ENCODE data around the gene GAPDHS.

The GAPDHS gene

GRCh38 chr19:35539850-35540249, 6.6 kb downstream of the GAPDHS start:
- DNase-seq (ENCODE audit: low read depth in 2 of 2), result no peak

DNA sequence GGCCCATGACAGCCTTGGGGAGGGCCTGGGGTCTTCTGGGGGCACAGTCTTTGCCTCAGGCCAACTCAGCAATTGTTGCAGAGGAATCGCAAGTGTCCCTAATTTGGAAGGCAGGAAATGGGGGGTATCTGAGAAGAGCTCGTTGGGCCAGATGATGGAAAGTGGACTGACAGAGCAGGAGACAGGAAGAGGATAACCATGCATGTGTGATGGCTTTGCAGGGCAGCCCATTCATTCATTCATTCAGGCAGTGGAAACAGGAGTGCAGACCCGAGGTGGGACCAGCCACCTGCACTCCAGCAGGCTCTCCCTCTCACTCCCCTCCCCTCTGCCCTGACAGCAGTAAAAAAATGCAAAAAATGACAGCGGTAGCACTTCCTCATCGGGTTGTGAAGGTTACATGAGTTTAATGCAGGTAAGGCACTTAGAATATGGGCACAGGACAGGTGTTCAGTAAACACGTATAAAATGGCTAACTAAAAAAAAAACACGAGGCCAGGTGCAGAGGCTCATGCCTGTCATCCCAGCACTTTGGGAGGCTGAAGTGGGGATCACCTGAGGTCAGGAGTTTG, 7.2 kb downstream of the GAPDHS start:
- no peak for DNase-seq (ENCODE audit: low read depth in 2 of 2)

GRCh38 chr19:35542209-35542608, 9.0 kb downstream of the GAPDHS start:
- no peak for DNase-seq (ENCODE audit: low read depth in 2 of 2)

- no peak for DNase-seq (ENCODE audit: low read depth in 2 of 2)
These were observed 10.2 kb downstream of the GAPDHS start for GRCh38 chr19:35543280-35544109.

DNA sequence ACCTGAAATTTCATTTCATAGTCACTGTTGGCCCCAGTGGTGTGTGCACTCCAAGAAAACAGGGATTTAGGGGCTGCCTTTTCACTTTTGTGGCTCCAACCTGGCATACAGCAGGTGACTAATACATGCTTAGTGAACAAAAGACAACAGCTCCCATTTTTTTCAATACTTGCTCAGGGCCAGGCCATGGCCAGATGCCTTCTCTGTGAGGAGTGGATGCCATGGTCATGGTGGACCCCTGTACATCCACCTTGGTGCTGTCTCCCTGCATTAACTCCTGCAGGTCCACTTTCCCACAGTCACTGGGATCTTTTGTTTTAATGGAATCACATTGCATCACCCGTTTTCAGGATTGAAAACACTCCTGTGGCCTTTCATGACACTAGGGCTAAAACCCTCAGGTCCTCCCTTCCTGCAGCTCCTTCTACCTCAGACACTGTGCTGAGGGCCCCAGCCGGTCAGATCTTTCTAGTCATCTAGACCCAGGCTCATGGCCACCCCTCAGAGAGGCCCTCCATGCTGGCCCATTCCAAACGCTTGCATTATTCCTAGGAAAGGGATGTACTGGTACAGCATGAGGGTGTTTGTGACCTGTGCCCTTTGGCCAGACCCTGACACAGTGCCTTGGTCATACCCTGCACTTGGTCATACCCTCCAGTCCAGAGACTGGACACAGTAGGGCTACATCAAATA, 11.0 kb downstream of the GAPDHS start:
- DNase-seq (ENCODE audit: low read depth in 2 of 2), result no peak

DNA sequence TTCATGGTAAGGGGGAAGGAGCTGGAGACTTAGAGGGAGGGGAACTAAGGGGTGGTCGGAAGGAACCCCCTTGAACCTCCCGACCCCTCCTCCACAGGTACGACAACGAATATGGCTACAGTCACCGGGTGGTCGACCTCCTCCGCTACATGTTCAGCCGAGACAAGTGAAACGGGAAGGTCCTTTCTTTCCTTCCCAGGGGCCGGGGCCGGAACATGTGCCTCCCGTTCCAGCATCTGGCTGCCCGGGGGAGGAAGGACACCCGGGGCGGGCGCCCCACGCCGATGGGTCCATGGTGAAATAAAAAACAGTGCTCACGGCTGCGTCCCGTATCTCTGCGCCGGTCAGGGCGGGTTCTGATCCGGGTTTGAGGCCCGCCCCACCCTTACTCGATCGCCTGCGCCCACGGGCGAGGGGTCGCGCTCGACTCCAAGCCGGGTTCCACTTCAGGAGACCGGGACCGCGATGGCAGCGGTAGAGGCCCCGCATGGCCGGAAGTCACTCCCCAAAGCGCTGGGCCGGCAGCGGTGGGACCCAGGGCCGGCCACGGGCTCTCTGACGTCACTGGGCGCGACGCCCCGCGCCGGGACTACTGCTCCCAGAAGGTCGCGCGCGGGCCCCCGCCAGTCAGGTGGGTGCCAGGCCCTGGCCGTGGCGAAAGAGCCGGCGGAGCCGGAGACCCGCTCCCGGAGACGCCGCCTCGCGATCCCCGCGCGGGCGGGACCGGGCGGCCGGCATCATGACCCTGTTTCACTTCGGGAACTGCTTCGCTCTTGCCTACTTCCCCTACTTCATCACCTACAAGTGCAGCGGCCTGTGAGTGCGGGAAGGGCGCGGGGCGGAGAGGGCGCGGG, 12.0 kb downstream of the GAPDHS start, which contains the start of gene TMEM147:
Gene TMEM147 (plus strand): TSS at position 626 of the 854 bp plus-strand sequence. CDS start 114 bp downstream, at position 740.
- DNase-seq (ENCODE audit: low read depth in 2 of 2), result peak; percentile 81 to 85

GRCh38 chr19:35545855-35546381, 12.7 kb downstream of the GAPDHS start:
- peak; percentile 52 to 65 for DNase-seq (ENCODE audit: low read depth in 2 of 2)

DNA sequence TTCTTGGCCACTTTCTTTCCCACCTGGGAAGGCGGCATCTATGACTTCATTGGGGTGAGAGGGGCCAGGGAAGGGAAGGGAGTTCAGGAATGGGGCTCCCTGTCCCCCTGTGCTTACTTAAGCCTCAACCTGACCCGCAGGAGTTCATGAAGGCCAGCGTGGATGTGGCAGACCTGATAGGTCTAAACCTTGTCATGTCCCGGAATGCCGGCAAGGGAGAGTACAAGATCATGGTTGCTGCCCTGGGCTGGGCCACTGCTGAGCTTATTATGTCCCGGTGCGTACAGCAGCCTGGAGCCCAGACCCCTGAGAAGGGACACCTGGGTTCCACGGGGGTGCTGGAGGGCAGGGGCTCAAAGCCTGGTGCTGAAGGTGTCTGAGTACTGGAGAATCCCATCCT, 13.3 kb downstream of the GAPDHS start:
- no peak for DNase-seq (ENCODE audit: low read depth in 2 of 2)

DNA sequence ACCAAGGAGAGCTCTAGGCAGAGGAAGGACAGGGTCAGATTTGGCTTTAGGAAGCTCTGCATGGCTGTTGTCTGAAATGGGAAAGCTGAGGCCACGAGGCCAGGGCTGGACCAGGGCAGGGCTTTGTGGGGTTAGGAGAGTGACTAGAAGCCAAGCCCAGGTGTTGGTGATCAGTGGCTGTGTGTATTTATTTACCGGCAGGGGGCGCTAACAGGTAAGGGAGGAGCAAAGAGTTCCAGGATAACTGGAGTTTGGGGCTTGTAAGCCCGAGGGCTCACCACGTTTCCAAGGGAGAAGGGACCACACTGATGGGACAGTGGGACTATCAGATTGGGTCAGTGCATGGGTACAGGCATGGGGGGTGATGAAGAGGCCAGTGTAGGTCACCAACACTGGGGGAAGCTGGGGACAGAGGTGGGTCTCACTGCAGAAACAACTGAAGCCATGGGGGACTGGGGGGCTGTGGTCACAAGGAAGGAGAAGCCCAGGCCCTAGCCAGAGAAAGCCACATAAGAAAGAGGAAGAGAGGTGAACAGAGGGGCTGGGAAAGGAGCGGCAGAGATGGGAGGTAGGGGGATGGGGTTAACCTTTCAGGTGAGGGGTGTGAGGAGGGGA, 16.0 kb downstream of the GAPDHS start:
- DNase-seq (ENCODE audit: low read depth in 2 of 2), result peak; percentile 29 to 45

- no peak for DNase-seq (ENCODE audit: low read depth in 2 of 2)
These were observed 16.7 kb downstream of the GAPDHS start for GRCh38 chr19:35549879-35550523.

DNA sequence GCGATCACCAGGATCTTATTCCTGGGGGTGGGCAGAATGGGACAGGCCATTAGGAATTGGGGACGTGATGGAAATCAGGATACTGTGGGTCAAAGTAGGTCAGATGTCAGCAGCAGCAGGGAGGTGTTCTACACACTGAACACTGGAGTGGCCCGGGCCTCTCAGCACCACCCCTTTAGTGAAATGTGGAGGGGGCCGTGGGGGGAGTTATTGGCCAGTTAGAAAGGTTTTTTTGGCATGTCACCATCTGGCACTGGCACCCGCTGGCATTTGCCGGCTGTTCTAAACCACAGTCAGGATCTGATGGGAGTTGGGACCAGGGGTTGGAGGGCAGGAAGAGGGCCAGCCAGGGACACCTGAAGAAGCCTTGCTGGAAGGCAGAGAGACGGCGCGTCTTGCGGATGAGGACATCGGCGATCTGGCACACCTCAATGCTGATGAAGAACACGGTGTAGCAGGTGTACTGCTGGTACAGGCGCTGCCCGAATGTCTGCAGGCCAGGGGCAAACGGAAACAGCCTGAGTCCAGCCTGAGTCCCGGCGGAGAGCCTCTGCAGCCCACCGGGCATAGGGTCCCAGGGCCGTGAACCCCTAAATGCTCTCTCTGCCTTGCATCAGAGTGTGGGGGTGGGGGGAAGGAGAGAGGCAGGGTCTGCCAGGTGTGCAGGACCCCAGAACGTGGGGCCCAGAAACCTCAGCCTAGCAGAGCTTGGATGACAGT, 18.0 kb downstream of the GAPDHS start:
- DNase-seq (ENCODE audit: low read depth in 2 of 2), result no peak

DNA sequence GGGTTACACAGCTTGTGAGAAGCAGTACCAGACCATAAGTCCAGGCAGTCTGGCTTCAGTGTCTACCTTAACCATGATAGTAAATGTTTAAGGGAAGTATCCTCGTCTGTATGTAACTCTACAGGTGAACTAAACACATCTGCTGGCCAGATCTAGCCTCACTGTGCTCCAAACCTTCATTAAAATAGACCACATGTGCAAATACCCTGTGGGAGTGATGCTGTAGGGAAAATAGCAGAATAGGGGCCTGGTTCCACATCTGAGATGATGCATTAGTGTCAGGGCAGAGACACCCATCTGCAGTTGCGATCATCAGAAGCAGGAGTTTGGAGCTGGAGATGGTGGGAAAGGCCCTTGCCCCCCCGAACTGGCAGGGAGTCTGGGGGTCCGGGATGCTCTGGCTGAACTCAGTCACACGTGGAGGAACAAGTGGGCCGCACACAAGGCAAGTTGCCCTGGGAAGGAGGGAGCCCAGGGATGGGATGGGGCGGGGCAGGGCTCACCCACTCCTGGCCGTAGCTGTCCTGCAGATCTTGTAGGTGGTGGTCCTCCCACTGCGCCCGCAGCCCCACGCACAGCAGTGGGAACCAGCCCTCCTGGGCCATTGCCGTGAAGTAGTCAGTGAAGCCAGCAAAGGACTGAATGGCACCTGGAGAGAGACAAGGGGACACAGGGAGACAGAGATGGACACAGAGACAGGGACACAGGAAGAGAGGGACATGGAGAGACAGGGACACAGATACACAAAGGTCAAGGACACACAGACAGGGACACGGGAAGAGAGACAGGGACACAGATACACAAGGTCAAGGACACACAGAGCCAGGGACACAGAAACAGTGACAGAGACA, 19.5 kb downstream of the GAPDHS start:
- no peak for DNase-seq (ENCODE audit: low read depth in 2 of 2)

- no peak for DNase-seq (ENCODE audit: low read depth in 2 of 2)
These were observed 20.2 kb downstream of the GAPDHS start for GRCh38 chr19:35553385-35554000.

- DNase-seq (ENCODE audit: low read depth in 2 of 2), result no peak
These were observed 20.8 kb downstream of the GAPDHS start for GRCh38 chr19:35554076-35554475.

DNA sequence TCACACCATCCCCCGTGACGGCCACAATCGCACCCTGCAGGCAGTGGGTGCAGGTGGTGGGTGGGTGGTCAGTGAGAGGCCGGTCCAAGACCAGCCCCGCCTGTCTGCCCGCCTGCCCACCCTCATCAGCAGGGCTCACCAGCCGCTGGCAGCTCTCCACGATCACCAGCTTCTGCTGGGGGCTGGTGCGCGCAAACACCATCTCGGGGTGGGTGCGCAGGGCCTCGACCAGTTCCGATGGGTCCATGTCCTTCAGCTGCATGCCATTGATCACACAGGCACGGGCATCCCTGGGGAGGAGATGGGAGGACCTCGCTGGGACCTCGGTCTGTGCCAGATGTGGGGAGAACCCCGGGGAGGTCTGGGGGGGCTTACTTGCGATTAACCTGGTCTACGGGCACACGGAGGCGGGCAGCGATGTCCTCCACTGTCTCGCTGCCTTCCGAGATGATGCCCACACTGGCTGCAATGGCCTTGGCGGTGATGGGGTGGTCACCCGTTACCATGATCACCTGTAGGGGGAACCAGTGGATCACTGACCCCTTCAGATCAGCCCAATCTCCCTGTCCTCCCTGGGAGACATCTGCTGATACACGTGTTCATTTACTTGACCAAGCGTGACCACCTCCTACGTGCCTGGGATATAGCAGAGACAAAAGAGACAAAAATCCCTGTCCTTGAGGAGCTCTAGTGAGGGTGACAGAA, 22.2 kb downstream of the GAPDHS start:
- DNase-seq (ENCODE audit: low read depth in 2 of 2), result no peak

DNA sequence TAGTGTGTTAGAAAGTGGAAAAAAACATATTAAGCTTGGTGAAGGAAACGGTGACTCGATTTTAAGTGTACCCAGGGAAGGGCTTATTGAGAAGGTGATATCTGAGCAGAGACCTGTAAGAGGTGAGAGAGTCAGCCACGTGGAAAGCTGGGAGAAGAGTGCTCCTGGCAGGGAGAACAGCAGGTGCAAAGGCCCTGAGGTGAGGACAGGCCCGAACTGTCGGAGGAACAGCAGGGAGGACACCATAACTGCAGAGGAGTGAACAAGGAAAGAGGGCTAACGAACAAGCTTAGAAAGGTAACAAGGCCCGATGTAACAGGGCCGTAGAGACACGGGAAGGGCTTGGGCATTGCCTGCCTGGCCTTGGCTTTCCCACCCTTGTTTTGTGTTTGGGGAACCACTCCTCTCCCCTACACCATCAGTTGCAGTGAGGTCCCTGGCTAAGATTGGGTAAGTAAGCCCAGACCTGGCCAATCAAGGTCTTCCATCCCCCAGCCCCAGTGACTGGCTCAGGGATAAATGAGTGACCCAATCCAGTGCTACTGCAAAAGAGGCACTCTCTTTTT, 22.9 kb downstream of the GAPDHS start:
- DNase-seq (ENCODE audit: low read depth in 2 of 2), result no peak

- DNase-seq (ENCODE audit: low read depth in 2 of 2), result no peak
These were observed 23.7 kb downstream of the GAPDHS start for GRCh38 chr19:35556846-35557538.
